OCI-LY7 (cell line): ENCODE measurements around the gene LPAR1.

Experiments used
- EZH2phosphoT487 ChIP-seq: fragments of 200-600 bp; sonication (generic); IDR thresholded peaks from 2 replicates; pipeline ENCODE4 v1.6.1; 2018; ENCODE audit warnings: low read depth, borderline replicate concordance, mild to moderate bottlenecking, mixed run types, antibody characterized with exemption, low read length, moderate library complexity, mixed read lengths
- TF ChIP-seq, protein P1 (sequence below): fragments of 200-600 bp; sonication (generic); conservative IDR thresholded peaks from 2 replicates; pipeline ENCODE4 v1.5.1; 2014; ENCODE audit warnings: mild to moderate bottlenecking, antibody characterized with exemption, low read length, moderate library complexity, mixed read lengths

DNA sequence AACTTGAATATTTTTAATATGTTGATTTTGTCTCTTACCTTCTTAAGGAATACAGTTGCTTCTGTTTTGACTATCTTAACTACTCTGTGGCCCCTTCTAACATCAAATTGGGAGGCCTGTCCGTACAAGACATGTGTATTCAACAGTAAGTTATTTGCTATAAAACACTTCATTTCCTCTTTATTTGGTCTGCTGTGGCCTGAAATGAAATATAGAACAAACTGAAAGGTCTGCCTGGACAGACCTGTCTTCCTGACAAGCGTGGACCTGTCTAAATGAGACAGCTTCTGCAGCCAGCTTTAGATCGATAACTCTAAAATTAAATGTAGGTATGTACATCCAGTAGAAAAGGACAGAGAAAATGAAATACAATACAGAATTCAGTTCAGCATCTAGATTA, 2.2 kb upstream of the LPAR1 start:
- TF ChIP-seq, protein P1, sequence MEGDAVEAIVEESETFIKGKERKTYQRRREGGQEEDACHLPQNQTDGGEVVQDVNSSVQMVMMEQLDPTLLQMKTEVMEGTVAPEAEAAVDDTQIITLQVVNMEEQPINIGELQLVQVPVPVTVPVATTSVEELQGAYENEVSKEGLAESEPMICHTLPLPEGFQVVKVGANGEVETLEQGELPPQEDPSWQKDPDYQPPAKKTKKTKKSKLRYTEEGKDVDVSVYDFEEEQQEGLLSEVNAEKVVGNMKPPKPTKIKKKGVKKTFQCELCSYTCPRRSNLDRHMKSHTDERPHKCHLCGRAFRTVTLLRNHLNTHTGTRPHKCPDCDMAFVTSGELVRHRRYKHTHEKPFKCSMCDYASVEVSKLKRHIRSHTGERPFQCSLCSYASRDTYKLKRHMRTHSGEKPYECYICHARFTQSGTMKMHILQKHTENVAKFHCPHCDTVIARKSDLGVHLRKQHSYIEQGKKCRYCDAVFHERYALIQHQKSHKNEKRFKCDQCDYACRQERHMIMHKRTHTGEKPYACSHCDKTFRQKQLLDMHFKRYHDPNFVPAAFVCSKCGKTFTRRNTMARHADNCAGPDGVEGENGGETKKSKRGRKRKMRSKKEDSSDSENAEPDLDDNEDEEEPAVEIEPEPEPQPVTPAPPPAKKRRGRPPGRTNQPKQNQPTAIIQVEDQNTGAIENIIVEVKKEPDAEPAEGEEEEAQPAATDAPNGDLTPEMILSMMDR = no peak
- no peak for TF ChIP-seq EZH2phosphoT487
